HEK293T (cell line): ENCODE results near the gene CCT6A.
"Not testable (repeated sequence)": the region's sequence is repeated elsewhere in the genome, so short reads cannot be mapped to it uniquely, and the experiment has no call there.

ENCODE experiments used
- BHLHE40 ChIP-seq: fragments of 450-650 bp; IDR thresholded peaks from 2 replicates; pipeline ENCODE4 v1.6.1; 2016; ENCODE audit warnings: mild to moderate bottlenecking, moderate library complexity, borderline replicate concordance
- NFRKB ChIP-seq: fragments of 450-650 bp; IDR thresholded peaks from 2 replicates; pipeline ENCODE4 v1.6.1; 2016; ENCODE audit warnings: mild to moderate bottlenecking, moderate library complexity
- PKNOX1 ChIP-seq: fragments of 450-650 bp; IDR thresholded peaks from 2 replicates; pipeline ENCODE4 v1.6.1; 2016

- not testable (repeated sequence) for TF ChIP-seq PKNOX1, BHLHE40, NFRKB
Measured at GRCh38 chr7:56104138-56104537, 52.6 kb downstream of the CCT6A start.
